Gastrocnemius medialis (tissue), 4 donors: ENCODE measurements around the gene KHNYN.

ENCODE experiments used
- CTCF ChIP-seq, 5 experiments: fragments of 450-650 bp in 3 of 5; fragments of 200-600 bp in 2 of 5; sonication (generic) in 2 of 5; IDR thresholded peaks in 4 of 5; conservative IDR thresholded peaks in 1 of 5; 1 replicate in 4 of 5; 2 replicates in 1 of 5; pipeline ENCODE4 v1.5.1; 2016 to 2019; ENCODE audit warnings: antibody characterized with exemption in 5 of 5, mild to moderate bottlenecking in 3 of 5, moderate library complexity in 3 of 5
- POLR2A ChIP-seq, 2 donors: fragments of 450-650 bp; IDR thresholded peaks; one replicate each; pipeline ENCODE4 v1.6.1; 2017; ENCODE audit warnings: antibody characterized with exemption in 2 of 2, mild to moderate bottlenecking in 2 of 2, moderate library complexity in 2 of 2

- TF ChIP-seq CTCF (IDR thresholded peaks at IDR 0.05 in 4 of 5, conservative IDR thresholded peaks at IDR 0.05 in 1 of 5) = no peak
- no peak for TF ChIP-seq POLR2A (IDR thresholded peaks at IDR 0.05)
These were observed 33.9 kb upstream of the KHNYN start for GRCh38 chr14:24395609-24396582.
